GM12878 (cell line): ENCODE measurements around the gene FRMD8. TPM values are rescaled to one million over a fixed set of nuclear protein-coding genes. Genes with fewer than 3 reads are reported as not detected.

Experiments
- ATAC-seq: fragments of 200-7000 bp; cut with Tn5 transposase; 3 replicates; pipeline ENCODE4 v1.9.1; 2020; ENCODE audit warnings: mild to moderate bottlenecking, moderate library complexity
- BruUV-seq: library from RNA; stranded (reverse); fragments of 400-500 nt; replicated peaks from 2 replicates; lab custom pipeline; 2021; lab: Mats Ljungman, UMichigan
- CTCF ChIA-PET: fragments of 300-600 bp; sonication (Branson Sonifier 250); formaldehyde crosslinking; extraction: SDS; loops from one replicate; lab custom pipeline; 2021; ENCODE audit warnings: inconsistent platforms; lab: Yijun Ruan, JAX
- POLR2A ChIA-PET: fragments of 350-600 bp; formaldehyde crosslinking; extraction: SDS; loops from one replicate; lab custom pipeline; 2021; ENCODE audit warnings: inconsistent platforms; lab: Charles Lee
- RAD21 ChIA-PET: fragments of 300-600 bp; sonication (Branson Sonifier 250); formaldehyde crosslinking; loops from one replicate; lab custom pipeline; 2023; ENCODE audit warnings: antibody characterized with exemption; ENCODE audit not compliant: unreplicated experiment; lab: Charles Lee
- SMC1A ChIA-PET: fragments of 300-600 bp; sonication (Branson Sonifier 250); formaldehyde crosslinking; loops from one replicate; lab custom pipeline; 2023; ENCODE audit not compliant: unreplicated experiment, uncharacterized antibody; lab: Charles Lee
- DNase-seq: peaks from one replicate; pipeline ENCODE4 v3.0.0-alpha.2; 2011; ENCODE audit warnings: low read depth, low spot score
- FAIRE-seq: peaks from 3 replicates; lab custom pipeline; 2011; peaks lifted over from hg19 to GRCh38; lab: Jason Lieb, UNC
- H2AFZ ChIP-seq: 2 replicates; pipeline ENCODE4 v1.6.0; 2011; ENCODE audit warnings: low read depth, low read length, control low read depth; ENCODE audit not compliant: control insufficient read depth
- H3K27ac ChIP-seq: 2 replicates; pipeline ENCODE4 v1.5.1; 2011; ENCODE audit warnings: control low read depth; ENCODE audit not compliant: control insufficient read depth, insufficient read depth
- H3K27me3 ChIP-seq, 2 experiments: replicated peaks in 1 of 2; 2 replicates each; pipeline versions ENCODE4 v1.6.0 to v1.6.1; 2011; ENCODE audit warnings: low read length in 1 of 2; ENCODE audit not compliant: control insufficient read depth in 2 of 2, insufficient read depth in 2 of 2
- H3K36me3 ChIP-seq, 2 experiments: 2 replicates each; pipeline ENCODE4 v1.5.1; 2011; ENCODE audit warnings: low read length in 1 of 2; ENCODE audit not compliant: control insufficient read depth in 2 of 2, insufficient read depth in 2 of 2
- H3K4me1 ChIP-seq: 2 replicates; pipeline ENCODE4 v1.6.1; 2011; ENCODE audit warnings: mild to moderate bottlenecking, low read length, moderate library complexity, mixed read lengths; ENCODE audit not compliant: control insufficient read depth, insufficient read depth
- H3K4me2 ChIP-seq: 2 replicates; pipeline ENCODE4 v1.6.0; 2011; ENCODE audit warnings: control low read depth; ENCODE audit not compliant: control insufficient read depth, insufficient read depth
- H3K4me3 ChIP-seq: fragments of 200-600 bp; sonication (generic); 2 replicates; pipeline ENCODE4 v1.5.1; 2016
- H3K79me2 ChIP-seq: 2 replicates; pipeline ENCODE4 v1.6.0; 2011; ENCODE audit warnings: low read length; ENCODE audit not compliant: control insufficient read depth, insufficient read depth
- H3K9ac ChIP-seq: 2 replicates; pipeline ENCODE4 v1.8.0; 2011; ENCODE audit warnings: low read length, control low read depth, mixed read lengths; ENCODE audit not compliant: control insufficient read depth, insufficient read depth
- H3K9me3 ChIP-seq: replicated peaks from 3 replicates; pipeline ENCODE4 v1.5.1; 2011; ENCODE audit warnings: mild to moderate bottlenecking, low read length; ENCODE audit not compliant: control insufficient read depth, insufficient read depth
- H4K20me1 ChIP-seq: 2 replicates; pipeline ENCODE4 v1.6.0; 2011; ENCODE audit not compliant: control insufficient read depth, insufficient read depth
- BHLHE40 ChIP-seq, 2 experiments: fragments of 450-650 bp in 1 of 2; IDR thresholded peaks; 2 replicates each; pipeline ENCODE4 v1.6.1; 2011 to 2017; ENCODE audit warnings: low read depth in 2 of 2, borderline replicate concordance in 1 of 2, improper control_type of control experiment in 1 of 2, low read length in 1 of 2, mild to moderate bottlenecking in 1 of 2
- ELK1 ChIP-seq: IDR thresholded peaks from 2 replicates; pipeline ENCODE4 v1.6.1; 2012; ENCODE audit warnings: low read depth, low read length, improper control_type of control experiment
- FOS ChIP-seq: IDR thresholded peaks from 3 replicates; pipeline ENCODE4 v1.6.1; 2011; ENCODE audit warnings: borderline replicate concordance; ENCODE audit not compliant: insufficient read length; ENCODE audit errors: extremely low read depth
- TARDBP ChIP-seq: IDR thresholded peaks from 2 replicates; pipeline ENCODE4 v1.6.1; 2016; ENCODE audit warnings: borderline replicate concordance
- YBX1 ChIP-seq: fragments of 450-650 bp; IDR thresholded peaks from 2 replicates; pipeline ENCODE4 v1.6.1; 2016; ENCODE audit warnings: antibody characterized with exemption
- WGBS: methylation state at CpG from one replicate; pipeline ENCODE4 v1.1.6; 2016; ENCODE audit warnings: low lambda C conversion rate; ENCODE audit not compliant: insufficient replicate concordance, insufficient coverage; ENCODE audit errors: missing lambda C conversion rate; 5-methylcytosine and 5-hydroxymethylcytosine counted together
- in situ Hi-C: fragments of 300-500 bp; cut with MboI; formaldehyde crosslinking; loops from 9 replicates; pipeline ENCODE4 v1.14.3; 2018; ENCODE audit warnings: mixed read lengths
- intact Hi-C: fragments of 100-400 bp; cut with micrococcal nuclease; formaldehyde crosslinking; loops from one replicate; pipeline ENCODE4 v1.14.2; 2022; ENCODE audit not compliant: unreplicated experiment
- polyA plus RNA-seq, 11 experiments: library from polyadenylated mRNA; depleted of rRNA in 4 of 11; unstranded in 6 of 11; stranded (reverse) in 5 of 11; fragments of >200 nt; fragmentation: Nextera tagmentation in 4 of 11; fragmentation: Illumina TruSeq in 1 of 11; extraction: Ambion mirVana in 4 of 11; extraction: Trizol in 1 of 11; gene quantifications; 1 replicate in 1 of 11; 2 replicates in 10 of 11; pipeline versions ENCODE4 v1.2.1 to v1.2.3, GENCODE V29; 2011 to 2016; ENCODE audit warnings: inconsistent platforms in 2 of 11, missing spikeins in 2 of 11, low read depth in 1 of 11
- total RNA-seq, 4 experiments: library from RNA; depleted of rRNA in 3 of 4; stranded (reverse); fragments of >200 nt in 3 of 4; fragmentation: Illumina TruSeq in 1 of 4; extraction: Trizol in 1 of 4; gene quantifications; 2 replicates each; pipeline versions ENCODE4 v1.2.1 to v1.2.3, GENCODE V29; 2013 to 2021
- TF ChIP-seq, protein P1 (sequence below): fragments of 450-650 bp; IDR thresholded peaks from 2 replicates; pipeline ENCODE4 v1.6.1; 2018; ENCODE audit warnings: mild to moderate bottlenecking, low read depth, moderate library complexity; ENCODE audit not compliant: partially characterized antibody
- TF ChIP-seq, protein P2 (sequence below): IDR thresholded peaks from 2 replicates; pipeline ENCODE4 v1.6.1; 2011; ENCODE audit warnings: low read depth, low read length, improper control_type of control experiment, borderline replicate concordance
- TF ChIP-seq, protein P3 (sequence below): fragments of 450-650 bp; IDR thresholded peaks from 2 replicates; pipeline ENCODE4 v1.6.1; 2016; ENCODE audit warnings: mild to moderate bottlenecking

The FRMD8 gene
- total and polyA plus RNA-seq, 10 of the 15 experiments (the other 5 are each of a cell fraction or from before 2014, with no cell fraction given), result 8.3 to 69.4 (median 28.0) TPM

GRCh38 chr11:65392899-65393298, 6.5 kb downstream of the FRMD8 start:
- no TSS peak for BruUV-seq
- Histone ChIP-seq H3K9ac (no peak overlapping the region), H3K4me2 (no peak overlapping the region), H3K36me3 (peaks cover 8 to 28% of the 10 kb centered on the region in 2 experiments), H4K20me1 (no peaks in the 10 kb centered on the region; the same call in 1 of the 2 replicates), H3K4me3 (no peak overlapping the region), H3K27ac (no peak overlapping the region), H3K4me1 (peaks cover 25% of the 10 kb centered on the region), H2AFZ (no peak overlapping the region), H3K9me3 (no peaks in the 10 kb centered on the region), H3K27me3 (no peaks in the 10 kb centered on the region), H3K79me2 (peaks cover 34% of the 10 kb centered on the region)
- FAIRE-seq, result no peak
- ATAC-seq, result no peak
- no peak for DNase-seq
- in situ Hi-C loops, result no loop called here
- POLR2A ChIA-PET, result no interaction called here
- CTCF ChIA-PET, result no interaction called here
- SMC1A ChIA-PET, result no interaction called here
- TF ChIP-seq, protein P1, sequence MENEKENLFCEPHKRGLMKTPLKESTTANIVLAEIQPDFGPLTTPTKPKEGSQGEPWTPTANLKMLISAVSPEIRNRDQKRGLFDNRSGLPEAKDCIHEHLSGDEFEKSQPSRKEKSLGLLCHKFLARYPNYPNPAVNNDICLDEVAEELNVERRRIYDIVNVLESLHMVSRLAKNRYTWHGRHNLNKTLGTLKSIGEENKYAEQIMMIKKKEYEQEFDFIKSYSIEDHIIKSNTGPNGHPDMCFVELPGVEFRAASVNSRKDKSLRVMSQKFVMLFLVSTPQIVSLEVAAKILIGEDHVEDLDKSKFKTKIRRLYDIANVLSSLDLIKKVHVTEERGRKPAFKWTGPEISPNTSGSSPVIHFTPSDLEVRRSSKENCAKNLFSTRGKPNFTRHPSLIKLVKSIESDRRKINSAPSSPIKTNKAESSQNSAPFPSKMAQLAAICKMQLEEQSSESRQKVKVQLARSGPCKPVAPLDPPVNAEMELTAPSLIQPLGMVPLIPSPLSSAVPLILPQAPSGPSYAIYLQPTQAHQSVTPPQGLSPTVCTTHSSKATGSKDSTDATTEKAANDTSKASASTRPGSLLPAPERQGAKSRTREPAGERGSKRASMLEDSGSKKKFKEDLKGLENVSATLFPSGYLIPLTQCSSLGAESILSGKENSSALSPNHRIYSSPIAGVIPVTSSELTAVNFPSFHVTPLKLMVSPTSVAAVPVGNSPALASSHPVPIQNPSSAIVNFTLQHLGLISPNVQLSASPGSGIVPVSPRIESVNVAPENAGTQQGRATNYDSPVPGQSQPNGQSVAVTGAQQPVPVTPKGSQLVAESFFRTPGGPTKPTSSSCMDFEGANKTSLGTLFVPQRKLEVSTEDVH, result no peak
- no peak for TF ChIP-seq TARDBP
- WGBS, result 100% methylated on average over 4 of the region's 5 CpGs
- intact Hi-C loops, result no loop called here
- RAD21 ChIA-PET, result no interaction called here

DNA sequence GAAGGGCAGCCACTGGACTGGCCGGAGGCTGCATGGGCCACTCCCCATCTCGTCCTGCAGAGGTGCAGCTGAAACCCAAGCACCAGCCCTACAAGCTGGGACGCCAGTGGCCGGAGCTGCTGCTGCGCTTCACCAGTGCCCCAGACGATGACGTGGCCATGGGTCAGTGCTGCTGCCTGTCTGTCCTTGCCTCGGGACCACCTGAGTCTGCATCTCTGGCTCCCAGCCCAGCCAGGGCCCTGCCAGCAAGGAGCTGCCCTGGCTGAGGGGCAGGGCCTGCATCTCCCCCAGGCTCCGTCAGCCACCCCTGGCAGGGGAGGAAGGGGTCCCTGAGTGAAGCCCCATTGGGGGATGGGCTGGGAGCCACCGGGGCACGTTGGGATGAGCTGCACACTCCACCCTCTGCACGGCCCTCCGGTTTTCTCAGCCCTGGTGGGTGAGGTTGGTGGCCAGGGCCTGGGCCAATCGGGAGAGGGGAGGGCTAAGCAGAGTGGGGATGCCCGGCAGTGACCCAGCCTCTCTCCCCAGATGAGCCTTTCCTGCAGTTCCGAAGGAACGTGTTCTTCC, 7.2 kb downstream of the FRMD8 start:
- H3K79me2 ChIP-seq, result peaks cover 27% of the 10 kb centered on the region
- BruUV-seq, result no TSS peak
- in situ Hi-C loops, result no loop called here
- H3K9ac ChIP-seq, result no peak overlapping the region
- peaks cover 18% of the 10 kb centered on the region for H3K4me1 ChIP-seq
- H3K36me3 ChIP-seq, result peaks cover 8 to 30% of the 10 kb centered on the region in 2 experiments
- ATAC-seq (no peak), DNase-seq (no peak), FAIRE-seq (no peak)
- no peaks in the 10 kb centered on the region for H4K20me1 ChIP-seq
- H3K9me3 ChIP-seq, result no peaks in the 10 kb centered on the region
- H3K4me3 ChIP-seq, result no peak overlapping the region
- H3K27me3 ChIP-seq, result no peaks in the 10 kb centered on the region
- H3K4me2 ChIP-seq, result no peak overlapping the region
- H2AFZ ChIP-seq, result no peak overlapping the region
- RAD21 ChIA-PET, result no interaction called here
- SMC1A ChIA-PET, result interaction anchor here (0.7 kb wide), 1 partner anchor 22 kb away, joined by 3 read pairs; no protein-coding TSS in a partner anchor
- CTCF ChIA-PET, result no interaction called here
- POLR2A ChIA-PET, result no interaction called here
- WGBS, result 87% methylated on average over 17 of the region's 17 CpGs
- intact Hi-C loops, result no loop called here
- no peak overlapping the region for H3K27ac ChIP-seq
- no peak for TF ChIP-seq ELK1
- TF ChIP-seq, protein P2, sequence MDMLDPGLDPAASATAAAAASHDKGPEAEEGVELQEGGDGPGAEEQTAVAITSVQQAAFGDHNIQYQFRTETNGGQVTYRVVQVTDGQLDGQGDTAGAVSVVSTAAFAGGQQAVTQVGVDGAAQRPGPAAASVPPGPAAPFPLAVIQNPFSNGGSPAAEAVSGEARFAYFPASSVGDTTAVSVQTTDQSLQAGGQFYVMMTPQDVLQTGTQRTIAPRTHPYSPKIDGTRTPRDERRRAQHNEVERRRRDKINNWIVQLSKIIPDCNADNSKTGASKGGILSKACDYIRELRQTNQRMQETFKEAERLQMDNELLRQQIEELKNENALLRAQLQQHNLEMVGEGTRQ, result no peak
- TF ChIP-seq, protein P3, sequence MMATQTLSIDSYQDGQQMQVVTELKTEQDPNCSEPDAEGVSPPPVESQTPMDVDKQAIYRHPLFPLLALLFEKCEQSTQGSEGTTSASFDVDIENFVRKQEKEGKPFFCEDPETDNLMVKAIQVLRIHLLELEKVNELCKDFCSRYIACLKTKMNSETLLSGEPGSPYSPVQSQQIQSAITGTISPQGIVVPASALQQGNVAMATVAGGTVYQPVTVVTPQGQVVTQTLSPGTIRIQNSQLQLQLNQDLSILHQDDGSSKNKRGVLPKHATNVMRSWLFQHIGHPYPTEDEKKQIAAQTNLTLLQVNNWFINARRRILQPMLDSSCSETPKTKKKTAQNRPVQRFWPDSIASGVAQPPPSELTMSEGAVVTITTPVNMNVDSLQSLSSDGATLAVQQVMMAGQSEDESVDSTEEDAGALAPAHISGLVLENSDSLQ, result no peak
- no peak for TF ChIP-seq YBX1
- TF ChIP-seq FOS, result no peak
- no peak for TF ChIP-seq BHLHE40 (IDR thresholded peaks at IDR 0.05; ENCODE audit: borderline replicate concordance in 1 of 2, low read depth in 2 of 2, low read length in 1 of 2)
